ENCODE data around the gene LIM2.

The LIM2 gene

DNA sequence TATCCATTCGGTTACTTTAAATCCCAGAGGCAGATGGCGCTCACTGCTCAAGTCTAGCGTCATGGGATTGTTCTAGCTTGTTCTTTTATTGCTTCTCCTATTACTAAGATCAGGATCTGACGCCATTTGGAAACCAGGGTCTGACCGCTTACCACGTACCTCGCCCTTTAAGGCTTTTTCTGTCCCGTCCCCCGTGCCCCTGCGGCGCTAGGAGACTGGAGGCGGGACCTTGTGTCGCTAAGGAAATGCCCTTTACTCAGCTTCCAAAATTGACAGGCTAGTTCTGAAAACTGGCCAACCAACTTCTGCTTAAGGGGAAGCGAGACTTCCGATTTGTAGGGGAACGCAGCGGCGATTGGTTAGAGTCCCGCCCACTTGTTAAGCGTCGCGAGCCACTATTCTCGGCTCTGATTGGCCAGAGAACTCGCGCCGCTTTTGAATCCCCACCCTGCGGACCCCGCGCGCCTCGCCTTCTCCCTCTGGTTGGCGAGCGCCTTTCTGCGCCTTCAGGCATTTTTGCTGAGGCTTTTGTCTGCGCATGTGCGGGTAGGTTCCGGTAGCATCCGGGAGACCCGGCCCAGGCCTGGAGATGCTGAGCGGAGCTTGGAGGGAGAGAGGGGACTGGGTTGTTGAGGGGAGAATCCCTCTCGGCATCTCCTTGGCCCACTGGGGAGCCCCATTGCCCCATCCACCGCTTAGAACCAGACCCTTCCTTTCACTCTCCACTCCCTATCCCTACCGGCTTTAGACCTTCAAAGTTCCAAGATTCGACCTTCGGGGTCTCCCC lies 6.5 kb upstream of the LIM2 start:
- no peak for DNase-seq

DNA sequence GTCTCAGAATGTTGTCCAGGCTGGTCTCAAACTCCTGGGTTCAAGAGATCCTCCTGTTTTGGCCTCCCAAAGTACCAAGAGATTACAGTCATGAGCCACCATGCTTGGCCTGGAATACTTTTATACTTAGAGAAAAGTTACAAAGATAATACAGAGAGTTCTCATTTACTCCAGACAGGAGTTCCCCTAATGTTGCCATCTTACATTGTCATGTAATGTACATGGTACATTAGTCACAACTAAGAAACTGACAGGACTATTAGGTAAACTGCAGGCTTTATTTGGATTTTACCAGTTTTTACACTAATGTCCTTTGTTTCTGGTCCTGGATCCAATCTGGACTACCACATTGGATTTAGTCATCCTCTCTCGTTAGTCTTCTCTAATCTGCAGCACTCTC lies 4.9 kb upstream of the LIM2 start:
- no peak for DNase-seq

DNA sequence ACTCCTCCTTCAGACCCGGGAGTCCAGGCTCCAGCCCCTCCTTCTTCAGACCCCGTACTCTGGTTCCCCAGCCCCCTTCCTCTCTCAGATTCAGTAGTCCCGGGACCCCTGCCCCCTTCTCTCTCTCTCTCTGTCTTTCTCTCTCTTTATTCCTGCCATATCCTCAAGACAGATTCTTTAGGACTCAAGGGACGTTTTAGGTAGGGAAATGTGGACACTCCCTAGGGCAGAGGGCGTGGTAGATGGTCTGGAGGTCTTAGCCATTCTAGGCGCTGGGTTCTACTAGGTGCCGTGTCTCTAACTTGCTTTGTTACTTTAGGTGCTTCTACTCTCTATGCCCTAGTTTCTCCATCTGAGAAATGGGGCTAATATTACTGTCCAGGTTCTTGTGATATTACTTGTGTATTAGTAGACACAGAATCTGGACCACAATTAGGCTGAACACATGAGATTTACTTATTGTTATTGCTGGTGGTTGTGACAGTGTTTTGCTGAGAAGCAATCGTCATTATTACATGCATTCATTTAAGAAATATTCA lies 3.4 kb upstream of the LIM2 start:
- DNase-seq = no peak

DNA sequence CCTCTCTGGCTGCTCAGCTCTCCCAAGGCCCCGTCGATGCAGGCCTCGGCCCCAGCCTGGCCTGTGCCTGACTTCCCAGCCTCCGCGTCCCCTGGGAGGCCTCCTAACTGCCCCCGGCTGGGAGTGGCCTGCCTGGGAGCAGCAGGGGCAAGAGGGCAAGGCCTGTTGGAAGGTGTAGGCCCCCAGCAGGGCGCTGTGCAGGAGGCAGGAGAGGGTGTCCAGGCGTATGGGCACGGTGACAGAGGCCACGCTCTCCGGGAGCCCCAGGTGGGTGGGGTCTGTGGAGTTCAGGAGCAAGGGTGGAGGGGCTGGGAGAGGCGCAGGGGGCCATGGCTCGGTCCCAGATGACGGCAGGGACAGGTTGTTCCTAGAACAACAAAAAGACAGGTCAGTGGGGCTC lies 1.4 kb upstream of the LIM2 start:
- DNase-seq = no peak

DNA sequence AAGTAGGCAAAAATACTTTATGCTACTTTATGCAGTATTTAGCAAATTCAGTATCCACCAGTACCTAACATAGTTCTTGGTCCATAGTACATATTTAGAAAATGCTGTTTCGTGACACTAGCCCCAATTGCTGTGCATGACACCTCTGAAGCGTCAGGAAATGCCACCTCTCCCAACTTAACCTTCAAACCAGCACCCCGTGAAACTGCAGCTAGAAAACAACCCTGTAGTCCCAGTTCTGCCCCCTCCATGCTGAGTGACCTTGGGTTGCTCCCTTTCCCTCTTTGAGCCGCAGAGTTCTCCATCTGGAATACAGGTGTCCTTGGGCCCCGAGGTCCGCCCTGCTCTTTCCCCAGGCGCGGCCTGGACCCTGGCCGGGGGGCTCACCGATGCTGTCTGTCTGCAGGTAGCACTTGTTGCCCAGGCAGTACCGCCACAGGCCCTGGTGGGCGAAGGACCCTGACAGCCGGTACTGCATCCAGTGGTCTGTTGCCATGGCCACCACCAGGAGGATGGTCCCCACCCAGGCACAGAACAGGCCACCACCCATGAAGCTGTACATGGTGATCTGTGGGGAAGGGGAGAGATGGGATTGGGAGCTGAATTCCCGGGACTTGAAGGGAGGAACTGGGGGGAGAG lies 773 bp downstream of the LIM2 start:
- no peak for DNase-seq

DNA sequence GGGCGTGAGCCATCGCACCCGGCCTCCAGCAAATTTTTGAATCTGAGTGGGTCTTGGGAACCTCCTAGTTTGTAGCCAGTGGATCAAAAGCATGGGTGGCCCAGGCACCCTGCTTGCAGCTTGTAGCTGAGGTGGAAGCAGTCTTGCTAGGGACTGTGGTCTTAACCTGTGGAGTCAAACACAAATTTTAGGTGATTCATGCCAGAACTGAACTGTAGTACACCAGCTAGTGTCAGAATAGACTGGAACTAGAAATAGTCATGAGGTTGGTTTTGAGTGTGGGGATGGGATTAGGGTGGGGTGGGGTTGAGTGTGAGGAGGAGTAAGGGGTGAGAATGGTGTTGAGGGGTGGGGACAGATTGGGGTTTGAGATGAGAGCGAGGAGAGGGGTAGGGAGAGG lies 5.8 kb downstream of the LIM2 start:
- DNase-seq = no peak

DNA sequence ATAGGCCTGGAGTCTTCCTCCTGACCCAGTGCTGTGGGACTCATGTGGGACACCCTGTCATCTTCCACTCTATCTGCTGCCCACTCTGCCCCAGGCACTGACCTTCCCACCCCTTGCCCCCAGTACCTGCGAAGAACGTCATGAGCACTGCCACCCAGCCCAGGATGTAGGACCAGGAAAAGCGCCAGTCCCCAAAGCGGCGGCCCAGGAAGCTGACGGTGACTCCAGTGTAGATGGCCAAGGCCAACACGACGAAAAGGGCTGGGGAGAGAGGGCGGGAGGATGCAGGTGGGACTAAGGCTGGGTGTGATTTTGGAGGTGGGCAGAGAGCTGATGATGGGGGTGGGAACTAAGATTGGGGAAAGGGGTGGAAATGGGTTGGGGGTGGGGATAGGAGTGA lies 7.4 kb downstream of the LIM2 start:
- no peak for DNase-seq

DNA sequence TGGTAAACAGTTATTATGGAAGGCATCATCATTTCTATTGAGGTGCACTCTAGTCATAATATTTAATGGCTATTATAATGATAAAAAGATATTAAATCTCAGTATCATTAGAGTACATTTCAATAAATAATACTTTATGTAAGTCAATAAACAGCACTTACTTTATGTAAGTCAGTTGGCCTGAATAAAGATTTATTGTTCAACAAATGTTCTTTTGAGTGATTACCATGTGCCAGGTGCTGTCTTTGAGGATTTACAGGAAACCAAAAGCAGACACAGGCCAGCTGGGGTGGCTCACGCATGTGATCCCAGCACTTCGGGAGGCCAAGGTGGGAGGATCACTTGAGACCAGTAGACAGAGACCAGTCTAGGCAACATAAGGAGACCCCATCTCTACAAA lies 10.4 kb downstream of the LIM2 start:
- no peak for DNase-seq

DNA sequence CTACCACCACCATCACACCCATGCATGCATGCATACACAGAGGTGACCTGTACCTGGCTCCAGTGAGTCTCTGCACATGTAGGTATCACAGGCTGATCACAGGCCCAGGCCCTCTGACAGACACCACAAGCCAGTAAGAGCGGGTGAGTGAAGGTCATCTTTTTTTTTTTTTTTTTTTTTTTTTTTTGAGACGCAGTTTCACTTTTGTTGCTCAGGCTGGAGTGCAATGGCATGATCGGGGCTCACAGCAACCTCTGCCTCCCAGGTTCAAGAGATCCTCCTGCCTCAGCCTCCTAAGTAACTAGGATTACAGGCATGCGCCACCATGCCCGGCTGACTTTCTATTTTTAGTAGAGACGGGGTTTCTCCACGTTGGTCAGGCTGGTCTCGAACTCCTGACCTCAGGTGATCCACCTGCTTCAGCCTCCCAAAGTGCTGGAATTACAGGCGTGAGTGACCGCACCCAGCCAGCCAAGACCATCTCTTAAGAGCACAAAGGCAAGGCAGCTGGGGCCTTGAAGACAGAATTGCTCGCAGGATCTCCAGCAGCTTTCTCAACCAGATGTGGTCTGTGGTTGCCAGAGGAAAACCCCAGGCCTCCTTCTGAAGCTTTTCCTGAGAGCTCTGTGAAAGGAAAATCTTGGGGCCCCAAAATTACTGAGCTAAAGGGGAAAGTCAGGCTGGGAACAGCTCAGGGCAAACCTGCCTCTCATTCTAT lies 12.1 kb downstream of the LIM2 start:
- no peak for DNase-seq

DNA sequence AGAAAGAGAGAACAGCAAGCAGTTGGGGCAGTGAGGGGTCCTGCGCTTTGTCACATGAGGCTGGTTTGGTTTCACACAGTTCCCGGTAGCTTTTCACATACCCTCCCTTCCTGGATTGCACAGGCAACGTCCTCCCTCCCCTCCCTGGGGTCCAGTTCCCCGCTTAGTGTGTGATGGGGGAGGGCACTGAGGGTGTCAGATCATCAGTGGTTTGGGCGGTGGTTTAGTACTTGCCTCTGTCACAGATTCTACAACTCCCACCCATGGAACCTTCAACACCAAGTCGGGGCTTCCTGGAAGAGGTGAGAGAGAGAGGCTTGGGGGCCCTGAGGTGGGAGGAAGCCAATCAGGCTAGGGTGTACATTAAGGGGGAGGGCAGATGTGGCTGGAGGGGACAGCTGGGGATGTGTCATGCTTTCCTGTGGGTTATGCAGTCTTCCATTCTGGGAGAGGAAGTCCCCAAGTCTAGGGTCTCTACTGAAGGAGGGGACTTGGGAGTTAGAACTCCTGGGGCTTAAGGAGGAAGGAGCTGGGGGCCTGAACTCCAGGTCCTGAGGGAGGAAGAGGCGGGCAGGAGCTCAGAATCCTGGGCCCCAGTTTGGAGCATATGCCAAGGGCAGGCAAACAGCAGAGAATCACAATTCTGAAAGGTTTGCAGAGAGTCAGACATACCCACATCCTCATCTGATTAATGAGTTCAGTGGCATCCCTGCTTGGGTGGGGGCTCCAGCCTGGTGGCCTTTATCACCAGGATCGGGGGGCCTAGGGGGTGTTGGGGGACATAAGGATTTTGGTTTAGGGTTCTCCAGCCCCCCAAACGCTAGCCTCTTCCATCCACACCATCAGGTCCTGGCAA lies 14.9 kb downstream of the LIM2 start, which contains the start of gene NKG7:
NKG7 (minus strand) TSS at position 6 of the 856 bp plus-strand sequence. CDS start 119 bp downstream, outside the sequence.
- DNase-seq = no peak

DNA sequence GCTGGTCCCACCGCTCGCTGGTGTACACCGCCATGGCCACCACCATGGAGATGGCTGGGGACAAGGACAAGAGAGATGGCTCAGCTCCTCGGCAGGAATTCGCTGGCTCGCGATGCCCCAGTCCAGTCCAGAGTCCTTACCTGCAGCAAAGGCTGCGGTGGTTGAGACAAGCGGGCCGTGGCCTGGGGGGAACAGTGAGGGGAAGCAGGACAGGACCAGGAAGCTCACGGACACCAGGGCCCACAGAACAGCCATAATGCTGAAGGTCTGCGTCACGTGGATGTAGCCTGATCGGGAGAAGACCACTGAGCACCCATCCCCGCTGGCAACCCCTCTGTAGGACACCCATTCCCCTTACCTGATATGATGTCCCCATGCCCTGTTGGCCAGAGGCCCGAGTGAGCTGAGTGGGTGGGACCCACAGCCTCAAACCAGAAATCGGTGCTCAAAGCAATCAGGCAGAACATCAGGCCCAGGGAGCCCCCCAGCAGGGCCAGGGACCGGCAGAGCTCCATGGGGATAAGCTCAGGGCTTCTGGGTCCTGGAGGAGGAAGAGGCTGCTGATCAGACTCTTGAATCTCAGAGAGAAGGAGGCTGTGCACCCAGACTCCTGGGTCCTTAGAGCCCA lies 15.6 kb downstream of the LIM2 start:
- DNase-seq = no peak

DNA sequence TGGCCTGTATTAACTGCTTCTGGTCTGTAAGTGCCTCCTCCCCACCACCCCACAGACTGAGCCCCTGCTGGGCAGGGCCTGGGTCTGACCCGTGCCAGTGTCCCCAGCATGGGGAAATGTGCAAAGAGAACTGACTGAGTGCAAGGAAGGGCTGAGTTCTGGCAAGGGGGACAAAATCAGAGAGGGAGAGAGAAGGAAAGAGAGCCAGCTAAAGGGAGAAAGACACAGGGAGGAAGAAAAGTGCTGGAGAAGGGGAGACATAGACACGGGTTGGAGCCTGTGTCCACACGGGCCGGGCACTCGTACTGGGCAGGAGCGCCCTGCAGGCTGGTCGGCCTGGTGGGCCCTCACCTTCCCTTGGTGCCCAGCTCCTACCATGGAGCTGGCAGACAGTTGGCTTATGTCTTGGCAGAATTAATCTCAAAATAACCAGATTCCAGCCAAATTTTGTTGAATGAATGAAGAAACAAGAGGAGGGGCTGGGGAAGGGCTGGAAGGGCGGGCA lies 16.5 kb downstream of the LIM2 start:
- no peak for DNase-seq

DNA sequence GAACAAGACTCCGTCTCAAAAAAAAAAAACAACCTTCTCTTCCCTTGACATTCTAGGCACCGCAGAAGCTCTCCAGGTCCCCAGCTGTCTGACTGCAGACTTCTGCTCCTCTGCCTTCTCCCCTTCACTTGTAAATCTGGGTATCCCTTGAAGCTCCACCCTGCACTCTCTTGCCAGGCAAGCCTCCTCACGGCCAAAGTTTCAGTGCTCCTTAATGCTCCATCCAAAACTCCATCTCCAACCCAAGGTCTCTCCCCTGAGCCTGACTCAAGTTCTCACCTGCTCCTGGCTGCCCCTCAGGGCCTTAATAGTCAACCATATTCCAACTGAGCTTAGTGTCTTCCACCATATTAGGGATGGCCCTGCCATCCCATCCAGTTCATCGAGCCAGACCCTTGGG lies 17.5 kb downstream of the LIM2 start:
- no peak for DNase-seq

DNA sequence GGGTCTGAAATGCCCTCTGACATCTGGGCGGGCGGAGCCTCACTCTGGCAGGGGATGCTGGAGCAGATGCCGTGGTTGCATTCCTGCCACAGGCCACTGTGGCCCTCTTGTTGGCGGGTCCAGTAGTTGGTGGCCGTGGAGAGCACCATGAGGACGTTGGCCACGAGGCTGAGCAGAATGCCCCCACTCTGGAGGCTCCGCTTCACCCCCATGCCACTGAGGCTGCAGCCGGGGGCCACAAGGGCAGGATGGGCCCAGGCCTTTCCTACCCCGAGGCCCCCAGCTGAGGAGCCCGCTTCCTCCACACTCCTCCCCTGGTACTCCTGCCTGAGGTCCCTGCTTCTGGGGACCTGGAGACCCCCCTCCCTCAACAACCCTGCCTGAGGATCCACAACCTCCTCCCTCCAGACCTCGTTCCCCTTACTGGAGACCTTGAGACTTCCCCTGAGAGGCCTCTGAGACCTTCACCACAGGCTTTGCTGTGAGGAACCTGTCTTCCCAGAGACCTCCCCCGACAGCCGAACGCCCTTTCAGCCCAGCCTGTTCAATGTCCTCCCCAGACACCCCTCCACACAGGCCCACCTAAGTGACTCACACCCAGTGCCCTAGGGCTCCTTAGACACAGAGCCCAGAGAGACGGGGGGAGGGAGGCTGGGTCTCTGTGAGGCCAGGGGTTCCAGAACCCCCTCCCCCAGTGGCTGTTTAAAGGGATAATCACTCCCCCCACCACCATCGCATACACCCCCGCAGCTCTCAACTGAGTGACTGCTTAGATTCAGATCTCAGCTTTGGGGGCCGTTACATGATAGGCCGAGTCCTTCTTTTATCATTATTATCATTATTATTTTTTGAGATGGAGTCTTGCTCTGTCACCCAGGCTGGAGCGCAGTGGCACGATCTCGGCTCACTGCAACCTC lies 19.1 kb downstream of the LIM2 start, which contains the start of gene CLDND2:
CLDND2 (minus strand) TSS at position 638 of the 917 bp plus-strand sequence; CDS start at position 212, 426 bp downstream.
- no peak for DNase-seq

DNA sequence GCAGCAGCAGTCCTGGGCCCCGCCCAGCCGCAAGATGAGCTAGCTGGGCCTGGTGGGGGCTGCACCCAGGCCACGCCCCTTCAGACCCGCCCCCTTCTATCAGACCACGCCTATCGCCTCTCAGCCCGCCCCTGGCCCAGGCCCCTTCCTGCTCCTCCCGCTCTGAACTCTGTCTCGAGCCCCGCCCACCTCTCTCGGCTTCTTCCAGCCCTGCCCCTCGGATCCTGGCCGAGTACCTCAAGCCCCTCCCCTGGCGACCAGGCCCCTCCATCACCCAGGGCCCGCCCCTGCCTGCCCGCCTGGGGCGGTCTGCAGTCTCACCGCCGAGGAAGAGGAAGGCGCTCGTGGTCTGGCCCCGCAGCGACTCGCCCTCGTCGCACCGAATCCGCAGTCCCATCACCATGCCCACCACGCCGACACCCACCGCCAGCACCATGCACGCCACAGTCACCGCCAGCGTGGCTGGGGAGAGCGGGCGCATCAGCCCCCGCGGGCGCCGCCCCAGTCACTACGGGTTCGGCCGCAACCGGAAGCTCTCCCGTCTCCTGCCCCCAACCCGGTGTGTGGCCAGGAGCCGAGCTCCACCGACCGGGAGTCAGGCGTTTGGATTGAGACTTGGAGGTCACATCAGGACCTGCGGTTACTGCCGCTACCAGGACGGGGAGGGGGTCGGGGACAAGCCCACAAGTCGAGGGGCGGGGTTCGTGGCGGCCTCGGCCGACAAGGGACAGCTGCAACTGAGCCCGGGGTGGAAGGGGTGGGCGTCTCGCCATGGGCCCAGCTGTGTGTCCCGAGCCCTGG lies 20.0 kb downstream of the LIM2 start:
- DNase-seq = peak; percentile 67

DNA sequence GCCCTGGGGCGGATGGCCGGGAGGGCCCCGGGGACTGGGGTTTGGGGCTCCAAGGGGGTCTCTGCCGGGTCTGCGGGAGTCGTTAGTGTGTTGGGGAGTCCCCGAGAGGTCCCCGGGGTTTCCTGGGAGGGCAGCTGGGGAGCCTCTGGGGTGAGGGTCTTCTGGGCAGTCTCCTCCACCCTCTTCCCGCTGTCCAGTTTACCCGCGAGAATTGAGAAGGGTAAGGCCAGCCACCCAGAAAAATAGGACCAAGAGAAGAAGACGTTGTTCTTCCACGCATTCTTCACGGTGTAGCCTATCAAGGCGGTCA lies 20.6 kb downstream of the LIM2 start:
- DNase-seq = no peak

DNA sequence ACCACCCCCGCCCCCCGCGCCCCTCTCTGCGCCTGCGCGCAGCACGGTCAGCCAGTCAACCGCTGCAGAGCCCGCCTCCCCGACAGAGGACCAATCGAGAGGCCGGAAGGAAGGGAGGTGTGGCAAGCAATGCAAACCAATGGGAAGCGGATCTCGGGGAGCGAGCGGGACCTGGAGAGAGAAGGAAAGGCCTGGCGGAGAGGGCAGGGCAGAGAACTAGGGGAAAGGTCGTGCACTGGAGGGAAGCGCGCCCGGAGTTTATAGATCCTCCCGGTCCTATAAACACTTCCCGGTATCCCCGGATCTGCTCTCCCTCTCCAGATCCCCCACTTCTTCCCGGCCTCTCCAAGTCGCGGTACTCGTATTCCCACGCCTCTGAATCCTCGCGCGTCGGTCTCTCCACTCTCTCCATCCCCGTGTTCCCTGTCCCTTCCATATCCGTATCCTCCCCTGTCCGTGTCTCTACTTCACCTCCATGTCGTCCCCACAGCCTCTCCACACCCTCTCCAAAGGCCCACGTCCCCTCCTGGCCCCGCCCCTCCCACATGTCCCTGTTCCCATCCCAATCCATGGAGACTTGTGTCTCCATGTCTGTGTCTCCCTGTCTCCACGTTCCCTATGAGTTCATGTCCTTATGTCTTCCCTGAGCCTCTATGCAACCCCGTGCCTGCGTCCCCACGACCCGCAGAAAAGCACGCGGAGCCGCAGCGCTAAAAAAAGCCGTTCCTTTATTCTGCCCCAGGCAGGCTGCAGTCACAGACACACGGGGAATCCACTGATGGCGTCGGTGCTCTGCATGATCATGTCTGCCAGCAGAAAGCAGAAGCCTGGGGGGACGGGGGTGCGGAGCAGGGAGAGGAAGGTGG lies 21.2 kb downstream of the LIM2 start:
- DNase-seq = no peak

DNA sequence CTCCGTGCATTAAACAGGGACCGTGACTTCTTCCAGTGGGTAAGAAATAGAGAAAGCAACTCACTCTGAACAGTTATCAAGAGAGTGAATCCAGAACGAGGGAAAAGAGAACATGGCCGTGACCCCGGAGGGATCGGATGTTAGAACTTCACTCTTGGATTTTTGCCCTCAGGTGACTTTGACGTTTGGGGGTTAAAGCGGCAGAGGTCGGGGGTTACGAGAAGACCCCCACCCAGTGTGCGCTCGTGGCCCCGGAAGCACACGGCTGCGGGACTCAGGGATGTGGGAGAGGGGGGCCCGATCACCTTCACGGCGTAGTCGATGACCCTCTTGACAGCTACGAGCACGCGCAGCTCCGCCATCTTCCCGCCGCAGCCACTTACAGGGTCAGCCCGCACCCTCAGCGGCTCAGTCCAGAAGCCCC lies 21.8 kb downstream of the LIM2 start, which contains the start of gene ETFB:
ETFB (minus strand) TSS at position 424 of the 424 bp plus-strand sequence; CDS start at position 362, 62 bp downstream.
- no peak for DNase-seq

Measured in cortex of kidney (tissue), 1 donor.